HepG2 (cell line): ENCODE results near the gene PKP4.

ENCODE experiments used
- ATF7 ChIP-seq, 2 experiments: fragments of 450-650 bp in 1 of 2; sonication (generic) in 1 of 2; formaldehyde crosslinking in 1 of 2; IDR thresholded peaks; 2 replicates each; pipeline versions ENCODE4 v1.4.0 to v1.6.1; 2016 to 2020; ENCODE audit warnings: antibody characterized with exemption in 1 of 2, mild to moderate bottlenecking in 1 of 2, missing genetic modification reagents in 1 of 2
- CCAR2 ChIP-seq: fragments of 200-400 bp; formaldehyde crosslinking; optimal IDR thresholded peaks from 2 replicates; pipeline ENCODE3; 2018; ENCODE audit warnings: low read depth, mild to moderate bottlenecking, low read length, moderate library complexity
- ELF1 ChIP-seq: sonication (generic); formaldehyde crosslinking; IDR thresholded peaks from 2 replicates; pipeline ENCODE4 v1.4.0; 2020; ENCODE audit warnings: missing genetic modification reagents
- IKZF4 ChIP-seq: sonication (generic); formaldehyde crosslinking; IDR thresholded peaks from 2 replicates; pipeline ENCODE4 v1.5.1; 2020; ENCODE audit warnings: borderline replicate concordance, mild to moderate bottlenecking, low read depth, missing genetic modification reagents; ENCODE audit errors: not compliant biosample characterization
- MAFK ChIP-seq, 2 experiments: IDR thresholded peaks in 1 of 2; conservative IDR thresholded peaks in 1 of 2; 2 replicates each; pipeline ENCODE4 v1.6.1; 2011; ENCODE audit warnings: improper control_type of control experiment in 2 of 2, low read length in 2 of 2
- MYNN ChIP-seq: sonication (generic); formaldehyde crosslinking; IDR thresholded peaks from 2 replicates; pipeline ENCODE4 v1.4.0; 2020; ENCODE audit warnings: mild to moderate bottlenecking, low read depth, missing genetic modification reagents
- POLR2A ChIP-seq, 2 experiments: IDR thresholded peaks; 2 replicates each; pipeline ENCODE4 v1.6.1; 2011; ENCODE audit warnings: low read depth in 2 of 2, low read length in 2 of 2, mild to moderate bottlenecking in 1 of 2, moderate library complexity in 1 of 2; ENCODE audit not compliant: insufficient read depth in 1 of 2
- POLR2AphosphoS5 ChIP-seq: IDR thresholded peaks from 2 replicates; pipeline ENCODE4 v1.6.1; 2012; ENCODE audit warnings: low read depth, low read length
- STAT5B ChIP-seq: sonication (generic); formaldehyde crosslinking; IDR thresholded peaks from 2 replicates; pipeline ENCODE4 v1.4.0; 2020; ENCODE audit warnings: missing genetic modification reagents
- XRCC5 ChIP-seq: fragments of 200-400 bp; formaldehyde crosslinking; optimal IDR thresholded peaks from 2 replicates; pipeline ENCODE3; 2017; ENCODE audit warnings: mild to moderate bottlenecking, low read length
- ZNF589 ChIP-seq: sonication (generic); formaldehyde crosslinking; conservative IDR thresholded peaks from 2 replicates; pipeline ENCODE4 v1.8.0; 2022; ENCODE audit warnings: mild to moderate bottlenecking, moderate library complexity, missing genetic modification reagents
- ZNF792 ChIP-seq: IDR thresholded peaks from 2 replicates; pipeline ENCODE4 v1.6.1; 2016
- TF ChIP-seq, protein P1 (sequence below): sonication (generic); formaldehyde crosslinking; IDR thresholded peaks from 2 replicates; pipeline ENCODE4 v1.5.0; 2020; ENCODE audit warnings: missing genetic modification reagents
- TF ChIP-seq, protein P2 (sequence below): IDR thresholded peaks from 2 replicates; pipeline ENCODE4 v1.6.1; 2012; ENCODE audit warnings: low read depth, low read length, improper control_type of control experiment

DNA sequence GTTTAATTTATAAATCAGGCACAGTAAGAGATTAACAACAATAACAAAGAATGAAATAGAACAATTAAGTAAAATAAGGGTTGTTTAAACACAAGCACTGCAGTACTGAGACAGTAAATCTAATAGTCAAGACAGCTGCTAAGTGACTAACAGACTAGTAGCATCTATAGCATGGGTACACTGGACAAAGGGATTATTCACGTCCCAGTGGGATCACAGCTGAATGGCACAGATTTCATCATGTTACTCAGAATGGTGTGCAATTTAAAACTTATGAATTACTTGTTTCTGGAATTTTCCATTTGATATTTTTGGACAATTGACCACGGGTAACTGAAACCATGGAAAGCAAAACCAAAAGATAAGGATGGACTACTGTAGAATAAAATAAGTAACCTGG, 176.5 kb downstream of the PKP4 start:
- no peak for TF ChIP-seq ZNF589 (CRISPR knock-in tag)
- TF ChIP-seq, protein P1, sequence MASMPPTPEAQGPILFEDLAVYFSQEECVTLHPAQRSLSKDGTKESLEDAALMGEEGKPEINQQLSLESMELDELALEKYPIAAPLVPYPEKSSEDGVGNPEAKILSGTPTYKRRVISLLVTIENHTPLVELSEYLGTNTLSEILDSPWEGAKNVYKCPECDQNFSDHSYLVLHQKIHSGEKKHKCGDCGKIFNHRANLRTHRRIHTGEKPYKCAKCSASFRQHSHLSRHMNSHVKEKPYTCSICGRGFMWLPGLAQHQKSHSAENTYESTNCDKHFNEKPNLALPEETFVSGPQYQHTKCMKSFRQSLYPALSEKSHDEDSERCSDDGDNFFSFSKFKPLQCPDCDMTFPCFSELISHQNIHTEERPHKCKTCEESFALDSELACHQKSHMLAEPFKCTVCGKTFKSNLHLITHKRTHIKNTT (CRISPR knock-in tag): no peak
- no peak for TF ChIP-seq STAT5B (CRISPR knock-in tag)
- TF ChIP-seq CCAR2: no peak
- TF ChIP-seq MYNN: no peak
- TF ChIP-seq, protein P2, sequence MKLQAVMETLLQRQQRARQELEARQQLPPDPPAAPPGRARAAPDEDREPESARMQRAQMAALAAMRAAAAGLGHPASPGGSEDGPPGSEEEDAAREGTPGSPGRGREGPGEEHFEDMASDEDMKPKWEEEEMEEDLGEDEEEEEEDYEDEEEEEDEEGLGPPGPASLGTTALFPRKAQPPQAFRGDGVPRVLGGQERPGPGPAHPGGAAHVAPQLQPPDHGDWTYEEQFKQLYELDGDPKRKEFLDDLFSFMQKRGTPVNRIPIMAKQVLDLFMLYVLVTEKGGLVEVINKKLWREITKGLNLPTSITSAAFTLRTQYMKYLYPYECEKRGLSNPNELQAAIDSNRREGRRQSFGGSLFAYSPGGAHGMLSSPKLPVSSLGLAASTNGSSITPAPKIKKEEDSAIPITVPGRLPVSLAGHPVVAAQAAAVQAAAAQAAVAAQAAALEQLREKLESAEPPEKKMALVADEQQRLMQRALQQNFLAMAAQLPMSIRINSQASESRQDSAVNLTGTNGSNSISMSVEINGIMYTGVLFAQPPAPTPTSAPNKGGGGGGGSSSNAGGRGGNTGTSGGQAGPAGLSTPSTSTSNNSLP: no peak
- TF ChIP-seq ELF1 (CRISPR knock-in tag): no peak
- no peak for TF ChIP-seq POLR2AphosphoS5
- TF ChIP-seq POLR2A (IDR thresholded peaks at IDR 0.05; ENCODE audit: insufficient read depth in 1 of 2, low read depth in 2 of 2, low read length in 2 of 2): no peak
- no peak for TF ChIP-seq ZNF792
- no peak for TF ChIP-seq IKZF4 (CRISPR knock-in tag)
- no peak for TF ChIP-seq MAFK (conservative IDR thresholded peaks at IDR 0.05 in 1 of 2, IDR thresholded peaks at IDR 0.05 in 1 of 2; ENCODE audit: low read length in 2 of 2)
- TF ChIP-seq ATF7 (IDR thresholded peaks at IDR 0.05): no peak
- TF ChIP-seq ATF7 (CRISPR knock-in tag; IDR thresholded peaks at IDR 0.05): no peak
- TF ChIP-seq XRCC5: no peak
